NCI-H2227 (cell line): ENCODE results near the gene CD55.
"Not testable (repeated sequence)": the region's sequence is repeated elsewhere in the genome, so short reads cannot be mapped to it uniquely, and the experiment has no call there.

Experiments
- DNase-seq: peaks from one replicate; lab custom pipeline; 2025; ENCODE audit not compliant: unreplicated experiment; lab: John Stamatoyannopoulos, UW

Gene CD55

GRCh38 chr1:207304710-207305488, 16.6 kb upstream of the CD55 start:
- no peak for DNase-seq

- DNase-seq, result no peak
Observed at GRCh38 chr1:207305489-207305873, 16.0 kb upstream of the CD55 start.

- DNase-seq, result no peak
Observed at GRCh38 chr1:207306023-207306422, 15.5 kb upstream of the CD55 start.

- DNase-seq, result no peak
Observed at GRCh38 chr1:207306603-207307002, 14.9 kb upstream of the CD55 start.

- no peak for DNase-seq
Observed at GRCh38 chr1:207308451-207309190, 12.9 kb upstream of the CD55 start.

GRCh38 chr1:207309745-207310273, 11.7 kb upstream of the CD55 start:
- DNase-seq, result no peak

GRCh38 chr1:207311888-207312603, 9.4 kb upstream of the CD55 start:
- DNase-seq, result no peak

GRCh38 chr1:207312604-207312920, 8.9 kb upstream of the CD55 start:
- no peak for DNase-seq

GRCh38 chr1:207313131-207313530, 8.3 kb upstream of the CD55 start:
- DNase-seq, result no peak

GRCh38 chr1:207314816-207315215, 6.7 kb upstream of the CD55 start:
- no peak for DNase-seq

- no peak for DNase-seq
Observed at GRCh38 chr1:207315435-207315834, 6.0 kb upstream of the CD55 start.

GRCh38 chr1:207316141-207316540, 5.3 kb upstream of the CD55 start:
- no peak for DNase-seq

GRCh38 chr1:207316622-207317391, 4.7 kb upstream of the CD55 start:
- DNase-seq, result no peak

GRCh38 chr1:207317561-207317960, 3.9 kb upstream of the CD55 start:
- no peak for DNase-seq

GRCh38 chr1:207318072-207318619, 3.3 kb upstream of the CD55 start:
- DNase-seq, result no peak

GRCh38 chr1:207319199-207319598, 2.3 kb upstream of the CD55 start:
- DNase-seq, result no peak

- not testable (repeated sequence) for DNase-seq
Observed at GRCh38 chr1:207320105-207320504, 1.4 kb upstream of the CD55 start.

GRCh38 chr1:207321790-207322645, 540 bp downstream of the CD55 start:
- no peak for DNase-seq

- no peak for DNase-seq
Observed at GRCh38 chr1:207323425-207324225, 2.1 kb downstream of the CD55 start.
